ENCODE data around the gene FCRL3.
"Not testable (repeated sequence)": the region's sequence is repeated elsewhere in the genome, so short reads cannot be mapped to it uniquely, and the experiment has no call there.

The FCRL3 gene, protein sequence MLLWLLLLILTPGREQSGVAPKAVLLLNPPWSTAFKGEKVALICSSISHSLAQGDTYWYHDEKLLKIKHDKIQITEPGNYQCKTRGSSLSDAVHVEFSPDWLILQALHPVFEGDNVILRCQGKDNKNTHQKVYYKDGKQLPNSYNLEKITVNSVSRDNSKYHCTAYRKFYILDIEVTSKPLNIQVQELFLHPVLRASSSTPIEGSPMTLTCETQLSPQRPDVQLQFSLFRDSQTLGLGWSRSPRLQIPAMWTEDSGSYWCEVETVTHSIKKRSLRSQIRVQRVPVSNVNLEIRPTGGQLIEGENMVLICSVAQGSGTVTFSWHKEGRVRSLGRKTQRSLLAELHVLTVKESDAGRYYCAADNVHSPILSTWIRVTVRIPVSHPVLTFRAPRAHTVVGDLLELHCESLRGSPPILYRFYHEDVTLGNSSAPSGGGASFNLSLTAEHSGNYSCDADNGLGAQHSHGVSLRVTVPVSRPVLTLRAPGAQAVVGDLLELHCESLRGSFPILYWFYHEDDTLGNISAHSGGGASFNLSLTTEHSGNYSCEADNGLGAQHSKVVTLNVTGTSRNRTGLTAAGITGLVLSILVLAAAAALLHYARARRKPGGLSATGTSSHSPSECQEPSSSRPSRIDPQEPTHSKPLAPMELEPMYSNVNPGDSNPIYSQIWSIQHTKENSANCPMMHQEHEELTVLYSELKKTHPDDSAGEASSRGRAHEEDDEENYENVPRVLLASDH

GRCh38 chr1:157700732-157701131 lies at the start of gene FCRL3:
Gene FCRL3 (minus strand): TSS chr1:157700769. CDS start chr1:157700489, 280 bp downstream.
- DNase-seq (ENCODE audit: low read depth in 3 of 3) = no peak

- DNase-seq (ENCODE audit: low read depth in 3 of 3) = no peak
Measured at GRCh38 chr1:157748262-157748817, 47.8 kb upstream of the FCRL3 start.

GRCh38 chr1:157739229-157739901 lies 38.8 kb upstream of the FCRL3 start:
- DNase-seq (ENCODE audit: low read depth in 3 of 3) = no peak

GRCh38 chr1:157735991-157736390 lies 35.4 kb upstream of the FCRL3 start:
- DNase-seq (ENCODE audit: low read depth in 3 of 3) = not testable (repeated sequence)

- DNase-seq (ENCODE audit: low read depth in 3 of 3) = no peak
Measured at GRCh38 chr1:157734321-157734720, 33.8 kb upstream of the FCRL3 start.

DNA sequence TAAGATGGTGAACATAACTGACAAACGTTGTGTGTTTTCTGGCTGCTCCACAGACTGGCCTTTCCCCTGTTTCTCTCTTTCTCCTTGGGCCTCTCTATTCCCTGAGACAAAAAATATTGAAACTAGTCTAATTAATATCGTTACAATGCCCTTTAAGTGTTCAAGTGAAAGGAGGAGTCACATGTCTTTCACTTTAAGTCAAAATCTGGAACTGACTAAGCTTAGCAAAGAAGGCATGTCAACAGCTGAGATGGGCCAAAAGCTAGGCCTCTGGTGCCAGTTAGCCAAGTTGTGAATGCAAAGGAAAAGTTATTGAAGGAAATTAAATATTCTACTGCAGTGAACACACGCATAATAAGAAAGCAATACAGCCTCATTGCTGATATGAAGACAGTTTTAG lies 32.2 kb upstream of the FCRL3 start:
- DNase-seq (ENCODE audit: low read depth in 3 of 3) = no peak

DNA sequence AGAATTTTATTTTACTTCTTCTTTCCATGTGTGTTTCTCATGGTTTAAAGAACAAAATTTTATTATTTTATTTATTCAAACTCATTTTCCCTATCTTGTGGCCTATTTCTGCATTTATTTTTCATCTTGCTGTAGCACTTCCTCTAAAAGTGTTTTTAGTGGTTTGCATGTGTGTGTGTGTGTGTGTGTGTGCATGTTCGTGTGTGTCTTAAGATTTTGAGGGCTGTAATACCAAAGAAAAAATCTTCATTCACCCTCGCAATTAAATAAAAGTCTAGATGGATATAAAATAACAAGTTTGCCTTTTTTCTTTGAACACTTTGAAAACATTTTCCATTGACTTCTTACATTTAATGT lies 24.6 kb upstream of the FCRL3 start:
- DNase-seq (ENCODE audit: low read depth in 3 of 3) = no peak

DNA sequence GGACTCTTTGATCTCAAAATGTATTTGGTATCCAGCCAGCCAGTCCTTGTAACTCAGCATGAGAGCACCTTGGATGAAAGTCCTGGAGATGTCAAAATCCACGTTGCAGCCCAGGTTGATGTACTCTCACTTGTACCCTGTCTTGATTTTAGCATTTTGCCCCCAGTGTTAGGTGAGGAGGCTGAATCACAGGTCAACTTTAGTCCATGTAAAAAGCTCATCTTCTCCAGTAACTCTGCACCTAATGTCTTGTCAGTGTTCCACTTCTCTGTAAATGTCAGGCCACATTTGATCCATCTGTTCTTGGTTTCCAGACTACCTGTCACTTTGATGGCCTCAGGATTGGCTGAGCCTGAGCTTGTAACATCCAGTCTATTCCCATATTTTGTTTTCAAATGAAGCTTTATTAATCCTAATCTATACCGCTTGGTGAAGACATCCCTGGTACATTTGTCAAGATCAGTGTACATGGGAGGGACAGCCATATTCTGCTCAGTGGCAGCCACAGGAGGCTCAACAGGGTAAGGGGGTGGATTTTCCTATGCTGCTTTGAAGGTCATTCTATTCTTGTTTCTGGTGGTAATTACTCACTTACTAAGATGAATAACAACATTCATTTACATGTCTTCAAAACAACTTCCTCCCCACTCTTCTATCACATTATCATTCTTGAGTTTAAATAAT lies 24.1 kb upstream of the FCRL3 start:
- no peak for DNase-seq (ENCODE audit: low read depth in 3 of 3)

DNA sequence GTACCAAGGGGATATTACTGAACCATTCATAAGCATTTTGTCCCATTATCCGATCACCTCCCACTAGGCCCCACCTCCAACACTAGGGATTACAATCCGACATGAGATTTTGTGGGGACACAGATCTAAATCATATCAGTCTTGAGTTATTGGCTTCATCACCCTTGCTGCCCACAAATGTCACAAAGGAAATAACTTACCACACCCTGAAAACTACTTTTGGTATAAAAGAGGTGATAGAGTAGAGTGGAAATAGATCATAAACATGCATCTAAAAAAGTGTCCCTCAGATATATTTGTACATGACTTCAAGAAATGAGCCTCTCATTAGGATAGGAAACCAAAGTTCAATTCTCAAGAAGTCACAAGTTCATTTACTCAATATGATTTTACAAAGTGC lies 22.6 kb upstream of the FCRL3 start:
- DNase-seq (ENCODE audit: low read depth in 3 of 3) = no peak

DNA sequence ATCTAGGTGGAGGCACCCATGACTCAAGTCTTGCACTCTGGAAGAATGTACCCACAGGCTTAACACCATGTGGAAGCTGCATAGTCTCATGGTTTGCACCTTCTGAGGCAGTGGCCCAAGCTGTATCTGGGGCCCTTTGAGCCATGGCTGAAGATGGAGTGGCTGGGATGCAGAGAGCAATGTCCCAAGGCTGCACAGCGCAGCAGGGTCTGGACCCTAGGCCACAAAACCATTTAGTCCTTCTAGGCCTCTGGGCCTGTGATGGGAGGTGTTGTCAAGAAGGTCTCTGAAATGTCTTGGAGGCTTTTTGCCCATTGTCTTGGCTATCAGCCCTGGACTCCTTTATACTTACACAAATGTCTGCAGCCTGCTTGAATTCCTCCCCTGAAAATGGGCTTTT lies 21.4 kb upstream of the FCRL3 start:
- no peak for DNase-seq (ENCODE audit: low read depth in 3 of 3)

DNA sequence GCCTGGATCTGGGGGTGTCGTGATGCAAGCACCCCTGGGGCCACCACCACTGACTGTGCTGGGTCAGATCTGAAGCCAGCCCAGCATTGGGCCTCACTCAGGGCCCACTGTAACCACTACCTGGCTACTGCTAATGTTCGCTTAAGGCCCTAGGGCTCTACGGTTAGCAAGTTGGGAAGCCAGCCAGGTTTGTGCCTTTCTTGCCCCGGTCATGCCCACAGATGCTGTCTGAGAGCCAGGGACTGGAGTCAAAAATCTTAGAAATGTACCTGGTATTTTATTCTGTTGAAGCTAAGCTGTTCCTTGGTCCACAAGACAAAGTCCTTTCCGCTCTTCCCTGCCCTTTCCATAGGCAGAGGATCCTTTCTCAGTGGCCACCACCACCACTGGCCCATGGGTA lies 15.2 kb upstream of the FCRL3 start:
- DNase-seq (ENCODE audit: low read depth in 3 of 3) = no peak

DNA sequence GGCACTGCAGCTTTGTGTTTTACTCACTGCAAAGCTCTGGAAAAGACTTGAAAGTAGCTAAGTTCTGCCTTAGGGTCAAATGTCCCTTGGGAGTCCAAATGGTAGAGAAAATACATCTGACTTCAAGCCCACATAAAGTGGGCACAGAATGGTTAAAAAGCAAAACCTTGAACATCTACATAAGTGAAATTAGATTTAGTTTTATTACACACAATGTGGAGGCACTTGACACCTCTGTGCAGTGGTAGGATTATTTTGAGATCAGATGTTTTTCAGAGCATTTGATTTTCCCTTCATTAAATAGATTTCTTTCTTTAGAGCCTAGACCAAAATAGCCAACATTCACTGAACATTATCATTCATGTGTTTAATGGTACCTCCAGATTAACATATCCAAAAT lies 11.2 kb upstream of the FCRL3 start:
- no peak for DNase-seq (ENCODE audit: low read depth in 3 of 3)

GRCh38 chr1:157704878-157705277 lies 4.3 kb upstream of the FCRL3 start:
- no peak for DNase-seq (ENCODE audit: low read depth in 3 of 3)

DNA sequence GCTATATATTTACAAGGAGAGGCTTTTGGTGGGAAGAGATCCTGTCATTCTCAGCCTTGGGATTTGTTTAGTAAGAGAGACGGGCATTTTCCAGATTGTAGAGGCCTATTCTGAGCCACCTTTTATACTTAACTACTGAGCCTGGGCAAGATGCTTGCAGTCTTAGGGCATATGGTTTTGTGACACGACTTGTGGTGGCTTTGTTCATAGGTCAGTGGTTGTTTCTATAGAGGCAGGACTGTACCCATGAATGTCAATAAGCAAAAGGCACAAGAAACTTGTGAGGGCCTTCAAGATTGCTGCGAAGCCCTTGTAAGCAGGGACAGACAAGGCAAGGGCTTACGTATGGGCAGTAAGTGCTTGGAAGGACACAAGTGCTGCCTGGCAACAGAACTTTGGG lies 3.4 kb upstream of the FCRL3 start:
- no peak for DNase-seq (ENCODE audit: low read depth in 3 of 3)

GRCh38 chr1:157702308-157702825 lies 1.8 kb upstream of the FCRL3 start:
- no peak for DNase-seq (ENCODE audit: low read depth in 3 of 3)

DNA sequence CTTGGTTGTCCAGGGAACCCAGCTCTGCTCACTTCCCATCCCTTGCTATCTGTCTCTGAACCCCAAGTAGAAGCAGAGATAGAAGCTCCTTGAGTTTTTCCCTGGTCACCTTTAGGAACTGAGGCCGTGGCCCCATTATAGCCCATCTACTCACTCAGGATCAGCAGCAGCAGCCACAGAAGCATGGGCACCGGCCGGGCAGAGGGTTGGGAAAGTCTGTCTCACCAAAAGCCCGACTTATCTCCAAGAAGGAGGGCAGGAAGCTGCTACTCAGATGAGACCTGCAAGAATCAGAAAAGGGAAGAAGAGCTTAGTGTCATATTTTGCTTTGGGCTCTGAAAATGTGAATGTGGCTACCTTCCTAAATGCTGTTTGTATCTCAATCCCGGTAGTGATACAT lies 264 bp downstream of the FCRL3 start:
- no peak for DNase-seq (ENCODE audit: low read depth in 3 of 3)

- DNase-seq (ENCODE audit: low read depth in 3 of 3) = no peak
Measured at GRCh38 chr1:157697781-157698569, 2.6 kb downstream of the FCRL3 start.

DNA sequence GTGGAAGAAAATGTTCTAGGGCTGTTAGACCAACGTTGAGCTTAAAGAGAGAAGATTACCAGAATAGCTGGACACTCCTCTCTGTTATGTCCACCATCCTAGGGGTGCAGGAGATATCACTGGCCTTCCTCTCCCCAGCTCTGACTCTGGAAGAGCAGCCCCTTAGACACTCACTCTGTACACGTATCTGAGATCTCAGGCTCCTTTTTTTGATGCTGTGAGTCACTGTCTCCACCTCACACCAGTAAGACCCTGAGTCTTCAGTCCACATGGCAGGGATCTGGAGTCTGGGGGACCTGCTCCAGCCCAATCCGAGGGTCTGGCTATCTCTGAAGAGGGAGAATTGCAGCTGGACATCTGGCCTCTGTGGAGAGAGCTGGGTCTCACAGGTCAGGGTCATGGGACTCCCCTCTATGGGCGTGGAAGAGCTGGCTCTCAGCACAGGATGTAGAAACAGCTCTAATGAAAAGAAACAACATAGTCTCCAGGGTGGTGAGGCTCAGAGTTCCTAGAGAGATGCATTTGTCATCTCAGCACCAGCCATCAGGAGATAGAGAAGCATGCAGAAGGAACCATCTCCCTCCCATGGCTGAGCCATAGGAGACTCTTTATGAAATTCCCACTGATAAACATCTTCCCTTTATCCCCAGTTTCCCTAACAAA lies 3.5 kb downstream of the FCRL3 start:
- DNase-seq (ENCODE audit: low read depth in 3 of 3) = no peak

- DNase-seq (ENCODE audit: low read depth in 3 of 3) = no peak
Measured at GRCh38 chr1:157695417-157695816, 5.2 kb downstream of the FCRL3 start.

GRCh38 chr1:157691285-157691920 lies 9.2 kb downstream of the FCRL3 start:
- no peak for DNase-seq (ENCODE audit: low read depth in 3 of 3)
